ENCODE results near the gene RASA3.

DNA sequence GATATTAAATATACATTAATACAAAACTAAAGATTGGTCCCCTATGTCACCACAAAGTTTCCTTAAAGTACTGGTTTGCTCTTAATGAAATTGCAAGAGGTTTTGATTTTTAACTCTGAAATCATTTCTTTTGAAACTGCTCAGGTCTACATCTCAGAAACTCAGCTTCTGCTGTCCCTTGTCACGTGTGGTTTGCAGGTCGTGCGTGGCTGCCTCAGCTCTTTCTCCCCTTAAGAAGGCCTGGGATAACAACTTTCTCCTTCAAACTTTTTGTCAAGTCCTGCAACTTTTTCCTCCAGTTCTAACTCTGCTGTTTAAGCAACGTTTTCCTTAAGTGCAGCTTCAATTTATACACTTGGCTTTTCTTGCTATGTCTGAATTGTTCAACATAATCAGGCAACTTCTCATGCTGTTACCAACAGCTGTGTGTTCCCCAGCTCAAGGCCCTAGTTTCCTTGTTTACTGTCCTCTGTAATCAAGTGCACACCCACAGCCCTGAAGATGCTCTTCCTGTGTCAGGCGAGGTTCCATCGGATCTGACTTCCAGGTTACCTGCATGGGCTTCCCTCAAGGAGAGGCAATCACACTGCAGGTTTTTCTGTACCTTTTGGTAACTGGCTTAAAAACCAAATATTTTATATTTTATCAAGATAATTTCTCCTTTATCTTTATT lies 172.0 kb downstream of the RASA3 start:
- TF ChIP-seq, protein P1, sequence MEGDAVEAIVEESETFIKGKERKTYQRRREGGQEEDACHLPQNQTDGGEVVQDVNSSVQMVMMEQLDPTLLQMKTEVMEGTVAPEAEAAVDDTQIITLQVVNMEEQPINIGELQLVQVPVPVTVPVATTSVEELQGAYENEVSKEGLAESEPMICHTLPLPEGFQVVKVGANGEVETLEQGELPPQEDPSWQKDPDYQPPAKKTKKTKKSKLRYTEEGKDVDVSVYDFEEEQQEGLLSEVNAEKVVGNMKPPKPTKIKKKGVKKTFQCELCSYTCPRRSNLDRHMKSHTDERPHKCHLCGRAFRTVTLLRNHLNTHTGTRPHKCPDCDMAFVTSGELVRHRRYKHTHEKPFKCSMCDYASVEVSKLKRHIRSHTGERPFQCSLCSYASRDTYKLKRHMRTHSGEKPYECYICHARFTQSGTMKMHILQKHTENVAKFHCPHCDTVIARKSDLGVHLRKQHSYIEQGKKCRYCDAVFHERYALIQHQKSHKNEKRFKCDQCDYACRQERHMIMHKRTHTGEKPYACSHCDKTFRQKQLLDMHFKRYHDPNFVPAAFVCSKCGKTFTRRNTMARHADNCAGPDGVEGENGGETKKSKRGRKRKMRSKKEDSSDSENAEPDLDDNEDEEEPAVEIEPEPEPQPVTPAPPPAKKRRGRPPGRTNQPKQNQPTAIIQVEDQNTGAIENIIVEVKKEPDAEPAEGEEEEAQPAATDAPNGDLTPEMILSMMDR (conservative IDR thresholded peaks at IDR 0.05; ENCODE audit: low read length) = no peak
- no peak for TF ChIP-seq EZH2phosphoT487 (IDR thresholded peaks at IDR 0.05; ENCODE audit: borderline replicate concordance)
